GM18526 (cell line): Measurements from ENCODE around the gene SAA4.

ENCODE experiments used
- POLR2A ChIP-seq: IDR thresholded peaks from 3 replicates; pipeline ENCODE4 v1.6.1; 2011; ENCODE audit not compliant: insufficient read length; ENCODE audit errors: extremely low read depth

The SAA4 gene

GRCh38 chr11:18196532-18196931 is 40.1 kb downstream of the SAA4 start:
- no peak for TF ChIP-seq POLR2A

- no peak for TF ChIP-seq POLR2A
These were observed 43.6 kb downstream of the SAA4 start for GRCh38 chr11:18193010-18193409.

- no peak for TF ChIP-seq POLR2A
These were observed 45.2 kb downstream of the SAA4 start for GRCh38 chr11:18191376-18191775.

GRCh38 chr11:18188796-18189195 is 47.8 kb downstream of the SAA4 start:
- no peak for TF ChIP-seq POLR2A
